ENCODE data around the gene TGFBR2.

Gene TGFBR2

DNA sequence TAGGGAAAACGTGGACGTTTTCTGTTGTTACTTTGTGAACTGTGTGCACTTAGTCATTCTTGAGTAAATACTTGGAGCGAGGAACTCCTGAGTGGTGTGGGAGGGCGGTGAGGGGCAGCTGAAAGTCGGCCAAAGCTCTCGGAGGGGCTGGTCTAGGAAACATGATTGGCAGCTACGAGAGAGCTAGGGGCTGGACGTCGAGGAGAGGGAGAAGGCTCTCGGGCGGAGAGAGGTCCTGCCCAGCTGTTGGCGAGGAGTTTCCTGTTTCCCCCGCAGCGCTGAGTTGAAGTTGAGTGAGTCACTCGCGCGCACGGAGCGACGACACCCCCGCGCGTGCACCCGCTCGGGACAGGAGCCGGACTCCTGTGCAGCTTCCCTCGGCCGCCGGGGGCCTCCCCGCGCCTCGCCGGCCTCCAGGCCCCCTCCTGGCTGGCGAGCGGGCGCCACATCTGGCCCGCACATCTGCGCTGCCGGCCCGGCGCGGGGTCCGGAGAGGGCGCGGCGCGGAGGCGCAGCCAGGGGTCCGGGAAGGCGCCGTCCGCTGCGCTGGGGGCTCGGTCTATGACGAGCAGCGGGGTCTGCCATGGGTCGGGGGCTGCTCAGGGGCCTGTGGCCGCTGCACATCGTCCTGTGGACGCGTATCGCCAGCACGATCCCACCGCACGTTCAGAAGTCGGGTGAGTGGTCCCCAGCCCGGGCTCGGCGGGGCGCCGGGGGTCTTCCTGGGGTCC is at the start of gene TGFBR2:
TGFBR2 (plus strand) TSS at position 301 of the 731 bp plus-strand sequence; CDS start at position 584, 283 bp downstream.
- peak; percentile 94 to 99 for DNase-seq

DNA sequence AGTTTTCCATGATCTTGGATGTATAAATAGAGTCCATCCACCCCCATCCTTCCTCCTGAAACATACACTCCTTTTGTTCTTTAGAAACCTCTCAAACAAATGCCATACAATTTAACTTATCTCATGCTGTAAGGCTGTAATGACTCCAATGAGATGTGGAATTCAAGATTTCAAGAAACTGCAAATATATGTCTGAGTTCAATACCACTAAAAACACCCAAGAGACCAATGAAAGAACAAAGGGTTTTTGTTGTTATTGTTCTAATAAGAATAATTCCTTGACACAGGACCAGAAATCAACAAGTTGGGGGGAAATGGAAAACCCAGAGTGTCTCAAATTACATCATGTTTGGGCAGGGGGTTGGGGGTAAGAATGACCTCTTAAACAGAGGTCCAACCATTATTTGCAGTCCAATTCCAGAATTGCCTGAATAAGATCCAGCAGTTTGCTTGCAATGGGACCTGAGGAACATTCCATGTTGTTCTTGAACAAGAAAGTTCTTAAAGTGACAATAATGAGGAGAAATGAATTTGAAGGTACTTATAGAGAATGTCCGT is 48.6 kb upstream of the TGFBR2 start:
- DNase-seq: no peak

DNA sequence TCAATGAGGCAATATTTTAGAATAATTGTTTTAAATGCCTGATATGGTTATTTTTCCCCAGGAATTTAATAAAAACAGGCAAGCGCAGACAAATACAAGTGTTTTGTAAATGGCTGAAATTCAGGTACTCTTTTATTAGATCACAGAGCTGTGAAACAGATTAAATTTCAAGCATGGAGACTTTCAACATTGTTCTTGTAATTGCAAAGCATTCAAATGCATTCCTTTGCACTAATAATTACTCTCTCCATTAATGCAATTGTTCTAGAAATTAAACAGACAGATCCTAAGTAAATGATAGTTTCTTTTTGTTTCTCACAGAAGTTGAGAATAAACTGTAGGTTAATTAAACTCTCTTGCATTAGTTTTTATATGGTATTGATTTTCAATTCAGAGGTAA is 42.4 kb upstream of the TGFBR2 start:
- DNase-seq: no peak

DNA sequence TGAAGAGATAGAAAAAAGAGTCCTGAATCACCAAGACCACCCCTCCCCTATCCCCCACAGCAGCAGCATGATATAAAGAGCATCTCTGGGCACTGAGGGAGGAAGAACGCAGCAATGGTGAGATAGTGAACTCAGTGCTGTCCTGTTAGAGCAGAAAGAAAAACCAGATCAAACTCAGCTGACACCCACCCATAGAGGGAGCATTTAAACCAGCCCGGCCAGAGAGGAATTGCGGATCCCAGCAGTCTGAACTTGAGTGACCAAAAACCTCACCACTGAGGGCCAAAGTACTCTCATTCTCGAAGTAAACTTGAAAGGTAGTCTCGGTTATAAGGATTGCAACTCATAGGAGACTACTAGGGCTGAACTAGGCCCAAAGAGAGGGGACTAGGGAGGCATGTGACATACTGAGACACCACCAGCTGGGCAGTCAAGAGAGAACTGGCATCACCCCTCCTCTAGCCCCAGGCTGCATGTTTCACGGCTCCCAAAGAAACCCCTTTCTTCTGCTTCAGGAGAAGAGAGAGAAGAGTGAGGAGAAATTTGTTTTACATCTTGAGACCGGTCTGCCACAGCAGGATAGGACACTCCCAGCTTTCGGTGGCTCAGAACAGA is 39.2 kb upstream of the TGFBR2 start:
- no peak for DNase-seq

DNA sequence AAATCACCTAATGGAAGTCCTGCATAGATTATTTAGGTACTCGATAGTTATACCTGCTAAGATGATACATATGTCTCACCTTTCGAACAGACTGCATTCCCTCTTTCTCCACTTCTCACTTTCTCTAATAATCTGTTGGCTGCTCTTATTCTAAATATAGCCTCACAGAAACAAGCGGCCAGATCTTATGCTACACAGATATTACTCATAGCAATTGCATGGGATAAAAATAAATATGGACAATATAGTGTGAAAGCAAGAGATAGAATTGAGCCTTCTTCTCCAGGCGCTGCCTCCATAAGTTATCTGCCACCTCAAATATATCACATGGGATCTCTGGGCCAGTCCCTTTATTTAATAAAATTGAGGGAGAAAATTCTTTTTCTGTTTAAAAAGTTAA is 29.5 kb upstream of the TGFBR2 start:
- no peak for DNase-seq

DNA sequence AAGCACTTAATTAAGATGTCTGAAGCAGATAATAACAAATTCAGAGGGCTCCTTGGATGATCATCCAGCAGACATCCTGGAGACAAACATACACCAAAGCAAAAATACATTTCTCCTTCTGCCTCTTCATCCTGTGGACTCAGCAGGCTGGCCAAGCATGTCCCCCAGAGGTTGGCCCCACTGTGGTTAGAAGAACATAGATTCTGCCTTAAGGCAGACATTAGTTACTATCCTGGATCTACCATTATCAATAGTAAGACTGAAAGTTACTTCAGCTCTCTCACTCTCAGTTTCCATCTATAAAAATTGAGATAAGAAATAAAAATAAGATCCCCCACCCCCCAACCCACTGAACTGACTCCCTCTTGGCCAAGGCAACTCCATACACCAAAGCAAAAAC is 28.6 kb upstream of the TGFBR2 start:
- no peak for DNase-seq

DNA sequence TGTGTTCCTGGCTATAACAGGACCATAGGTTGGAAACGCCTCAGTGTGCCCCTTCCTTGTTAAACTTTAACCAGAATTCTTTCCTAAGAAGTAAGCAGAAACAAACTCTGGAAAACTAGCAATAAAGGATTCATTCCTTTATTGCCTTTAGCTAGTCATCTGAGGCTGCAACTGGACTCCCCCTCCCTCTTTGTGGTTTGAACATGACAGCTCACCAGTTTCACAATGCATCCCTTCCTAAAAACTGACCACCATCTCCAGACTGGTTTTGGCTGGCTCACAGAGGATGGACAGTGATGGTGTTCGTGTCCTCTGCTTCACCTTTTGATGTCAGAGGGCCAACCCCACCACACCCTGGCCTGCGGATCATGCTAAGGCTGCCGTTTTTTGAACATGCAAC is 27.9 kb upstream of the TGFBR2 start:
- DNase-seq: peak; percentile 60 to 70

DNA sequence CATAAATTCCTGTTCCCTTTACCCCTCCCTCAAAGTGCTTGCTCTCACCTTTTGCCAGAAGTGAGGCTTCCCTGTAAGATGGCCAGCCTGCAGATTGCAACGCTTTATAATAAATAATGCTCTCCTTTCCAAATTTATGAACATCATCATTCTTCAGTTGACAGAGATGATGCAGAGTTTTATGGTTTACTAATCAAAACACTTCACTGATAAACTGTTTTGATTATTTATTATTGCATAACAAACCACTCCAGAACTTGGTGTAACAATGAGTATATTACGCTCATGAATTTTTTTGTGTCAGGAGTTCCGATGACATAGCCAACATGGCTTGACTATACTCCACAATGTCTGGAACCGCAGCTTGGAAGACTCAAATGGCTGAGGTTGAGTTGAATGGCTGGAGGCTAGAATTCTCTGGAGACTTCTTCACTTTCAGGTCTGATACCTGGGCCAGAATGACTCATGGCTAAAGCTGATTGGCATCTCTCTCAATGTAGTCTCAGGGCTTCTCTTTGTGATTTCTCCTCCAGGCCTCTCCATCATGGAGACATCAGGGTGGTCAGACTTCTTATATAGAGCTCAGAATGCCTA is 27.3 kb upstream of the TGFBR2 start:
- no peak for DNase-seq

DNA sequence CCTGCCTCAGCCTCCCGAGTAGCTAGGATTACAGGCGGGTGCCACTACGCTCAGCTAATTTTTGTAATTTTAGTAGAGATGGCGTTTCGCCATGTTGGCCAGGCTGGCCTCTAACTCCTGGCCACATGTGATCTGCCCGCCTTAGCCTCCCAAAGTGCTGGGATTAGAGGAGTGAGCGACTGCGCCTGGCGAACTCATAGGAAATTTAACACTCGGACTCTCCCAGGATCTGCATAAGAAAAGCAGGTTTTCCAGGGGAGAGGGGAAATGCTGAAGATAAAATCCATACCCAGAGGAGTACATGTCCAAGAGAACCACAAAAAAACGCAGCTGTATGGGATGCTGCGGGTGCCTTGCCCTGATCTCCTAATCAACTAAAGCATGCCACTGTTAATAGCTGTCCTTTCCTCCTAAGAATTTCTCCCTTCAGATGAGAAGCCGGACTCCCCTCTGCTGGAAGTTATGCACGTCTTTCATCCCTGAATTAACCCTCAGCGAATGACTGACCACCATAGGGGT is 25.3 kb upstream of the TGFBR2 start:
- no peak for DNase-seq

DNA sequence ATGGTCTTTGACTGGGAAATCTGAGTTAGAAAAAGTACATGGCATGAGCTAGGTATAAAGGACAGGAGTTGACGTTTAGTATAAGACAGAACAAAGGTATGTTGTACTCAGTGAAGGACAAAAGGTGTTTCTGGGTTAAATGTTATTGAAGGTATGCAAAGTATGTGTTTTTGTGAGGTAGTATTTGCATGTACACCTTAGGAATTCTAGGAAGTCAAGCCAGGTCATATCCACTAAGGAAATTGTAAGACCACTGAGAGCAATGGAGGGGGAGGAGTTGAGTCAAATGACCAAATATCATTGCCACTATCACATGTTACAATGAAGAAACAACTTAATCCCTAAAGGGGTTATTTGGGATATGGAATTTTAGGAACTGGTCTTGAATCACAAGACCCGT is 24.4 kb upstream of the TGFBR2 start:
- DNase-seq: no peak

DNA sequence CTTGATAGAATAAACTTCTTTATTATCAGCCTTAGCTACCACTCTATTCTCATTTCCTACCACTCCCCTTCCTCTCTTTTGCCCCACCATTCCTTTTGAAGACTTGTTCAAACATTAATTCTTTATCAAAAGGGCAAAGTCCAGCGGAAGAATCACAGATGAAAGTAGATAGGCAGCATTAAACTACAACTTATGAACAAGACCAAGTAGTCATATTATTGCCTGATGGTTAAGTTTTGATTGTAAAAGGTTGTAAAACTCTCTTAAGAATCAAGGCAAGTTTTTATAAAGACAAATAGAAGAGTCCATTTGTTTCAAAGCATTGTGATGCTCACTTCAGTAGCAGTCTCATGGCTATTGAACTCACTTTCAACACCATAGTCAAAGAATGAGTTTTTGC is 22.4 kb upstream of the TGFBR2 start:
- DNase-seq: no peak

DNA sequence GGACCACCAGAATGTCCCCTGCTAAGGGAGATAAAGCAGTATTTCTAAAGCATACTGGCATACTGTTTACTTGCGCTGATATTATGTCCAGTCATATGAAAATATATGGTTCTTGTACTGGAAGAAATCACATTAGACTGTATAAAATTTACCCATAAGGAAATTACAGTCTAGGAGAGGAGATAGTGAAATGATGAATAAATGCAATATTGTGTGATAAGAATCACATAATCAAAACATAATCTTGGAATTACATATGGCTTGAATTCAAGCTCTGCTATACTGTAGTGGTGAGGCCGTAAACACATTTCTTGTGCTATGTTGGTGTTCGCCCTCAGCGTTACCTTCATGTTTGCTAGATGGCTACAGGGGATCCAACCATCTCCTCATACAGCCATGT is 20.7 kb upstream of the TGFBR2 start:
- no peak for DNase-seq

DNA sequence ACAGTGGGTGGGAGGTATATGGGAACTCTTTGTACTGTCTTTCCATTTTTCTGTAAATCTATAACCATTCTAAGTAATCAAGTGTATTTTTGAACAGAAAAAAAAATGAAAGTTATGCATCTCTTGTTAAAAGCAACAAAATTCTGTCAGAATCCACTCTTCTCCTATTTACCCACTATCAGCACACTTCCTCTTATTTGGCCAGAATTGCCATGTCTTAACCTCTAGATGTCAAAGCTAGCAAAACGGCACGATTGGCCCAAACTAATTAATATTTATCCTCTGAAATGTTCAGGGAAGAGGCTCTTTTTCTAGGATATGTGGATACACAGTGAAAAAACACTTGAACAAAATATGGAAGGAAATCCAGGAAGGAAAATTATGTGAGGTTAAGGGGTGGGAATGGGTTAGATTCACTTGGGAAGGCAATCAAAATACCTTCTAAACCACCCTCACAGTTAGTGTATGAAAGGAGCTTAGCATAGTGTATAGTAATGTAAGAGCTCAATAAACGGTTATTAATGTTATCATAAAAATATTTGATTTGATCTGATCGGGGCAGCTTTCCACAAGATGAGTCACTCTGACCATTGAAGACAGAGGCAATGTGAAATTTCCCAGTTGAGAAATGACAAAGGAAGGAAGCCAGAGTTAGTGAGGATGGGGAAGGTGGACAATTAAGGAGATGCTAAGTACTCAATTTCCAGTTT is 20.1 kb upstream of the TGFBR2 start:
- peak in 1 of 2 donors; percentile 40 for DNase-seq

DNA sequence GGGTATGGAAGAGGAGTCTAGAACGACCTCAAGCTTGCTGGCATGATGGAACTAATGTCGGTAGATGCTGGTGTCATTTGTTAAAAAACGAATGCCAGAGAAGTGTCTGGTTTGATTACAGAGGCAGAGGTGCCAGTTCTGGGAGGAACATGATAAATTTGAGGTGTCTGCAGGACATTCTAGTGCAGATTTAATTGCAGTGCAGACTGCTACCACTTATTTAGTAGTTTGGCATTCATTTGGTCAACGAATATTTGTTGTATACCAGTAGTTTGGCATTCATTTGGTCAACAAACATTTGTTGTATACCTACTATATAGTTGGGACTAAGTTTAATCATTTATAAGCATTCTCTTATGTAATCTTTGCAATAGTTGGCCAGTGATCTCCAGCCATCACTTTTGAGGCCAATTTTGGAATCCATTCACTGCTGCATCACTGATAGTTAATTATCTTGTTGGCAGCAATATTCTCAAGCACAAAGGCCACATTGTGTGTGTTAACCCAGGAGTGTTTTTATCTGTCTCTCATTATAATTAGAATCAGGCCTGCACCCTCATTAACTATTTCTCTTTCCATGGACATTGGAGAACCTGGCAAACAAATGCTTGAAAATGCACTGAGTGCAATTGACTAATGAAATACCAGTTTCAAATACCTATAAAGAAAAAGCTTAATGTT is 19.5 kb upstream of the TGFBR2 start:
- no peak for DNase-seq

DNA sequence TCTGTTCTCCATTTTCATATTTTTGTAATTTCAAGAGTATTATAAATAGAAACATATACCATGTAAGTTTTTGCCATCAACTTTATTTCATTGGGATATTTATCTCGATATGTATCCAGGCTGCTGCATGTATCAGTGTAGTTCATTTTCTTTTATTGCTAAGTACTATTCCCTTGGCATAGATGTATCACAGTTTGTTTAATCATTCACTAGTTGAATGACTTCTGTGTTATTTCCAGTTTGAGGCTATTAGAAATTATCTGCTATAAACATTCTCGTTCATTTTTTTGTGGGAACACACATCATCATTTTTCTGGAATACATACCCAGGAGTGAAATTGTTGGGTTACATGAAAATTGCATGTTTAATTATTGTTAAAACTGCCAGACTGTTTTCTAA is 18.5 kb upstream of the TGFBR2 start:
- DNase-seq: no peak

DNA sequence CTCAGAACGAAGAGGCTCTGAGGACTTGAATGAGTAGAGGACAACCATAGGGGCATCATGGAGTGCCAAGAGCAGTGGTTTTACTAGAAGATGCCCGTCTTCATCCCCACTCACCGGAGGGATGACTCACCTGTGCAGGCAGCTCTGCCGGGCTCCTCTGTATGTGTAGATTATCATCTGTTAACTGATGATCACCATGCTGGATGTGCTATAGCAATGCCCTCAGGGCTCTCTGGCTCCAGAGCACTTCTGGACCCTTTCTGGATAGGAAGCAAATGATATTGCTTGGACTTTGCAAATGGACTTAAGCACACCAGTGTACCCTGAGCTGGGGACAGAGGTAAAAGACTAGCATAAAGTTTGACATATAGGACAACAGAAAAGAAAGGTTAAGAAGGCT is 10.2 kb upstream of the TGFBR2 start:
- no peak for DNase-seq

DNA sequence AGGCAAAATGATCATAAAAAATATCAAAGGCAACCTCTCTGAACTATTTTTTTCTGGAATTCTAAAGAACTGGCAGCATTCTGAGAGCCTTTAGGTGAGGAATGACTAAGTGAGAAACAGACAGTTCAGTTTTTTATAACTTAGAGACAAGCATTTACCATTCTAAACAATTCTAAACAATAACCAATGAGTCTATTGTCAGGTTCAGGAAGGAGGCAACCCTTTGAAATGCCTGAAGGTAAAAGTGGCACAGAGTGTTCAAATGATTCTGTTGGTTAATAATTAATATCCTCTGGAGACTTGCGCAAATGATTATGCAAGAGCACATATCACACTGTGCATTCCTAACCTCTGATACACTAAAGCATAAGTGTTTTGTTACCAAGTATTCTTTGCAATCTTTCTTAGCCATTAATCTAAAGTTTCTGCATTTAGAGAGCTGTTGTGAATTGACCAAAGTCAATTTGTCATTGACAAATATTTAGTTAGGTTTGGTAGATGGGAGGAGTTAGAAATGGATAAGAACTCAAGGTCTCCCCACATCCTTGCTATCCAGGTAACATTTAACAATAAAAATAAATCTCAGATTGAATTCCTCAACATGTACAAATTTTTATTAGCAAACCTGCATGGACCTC is 9.2 kb upstream of the TGFBR2 start:
- peak; percentile 51 to 54 for DNase-seq

DNA sequence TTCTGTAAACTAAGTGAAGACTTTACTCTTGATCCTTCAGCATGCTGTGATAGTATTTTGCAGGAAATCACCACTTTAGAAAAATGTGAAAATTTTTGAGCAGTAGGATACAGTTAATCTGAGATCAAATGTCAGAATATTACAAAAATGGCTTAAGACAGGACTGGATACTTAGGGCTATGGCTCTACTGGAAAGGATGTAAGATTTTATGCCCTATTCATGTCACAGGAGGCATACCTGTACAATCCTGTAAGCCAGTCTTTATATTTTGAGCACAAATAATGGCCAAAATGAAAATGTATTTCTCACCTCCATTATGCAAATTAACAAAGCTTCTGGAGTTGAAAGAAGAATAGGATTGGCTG is 8.6 kb upstream of the TGFBR2 start:
- no peak for DNase-seq

DNA sequence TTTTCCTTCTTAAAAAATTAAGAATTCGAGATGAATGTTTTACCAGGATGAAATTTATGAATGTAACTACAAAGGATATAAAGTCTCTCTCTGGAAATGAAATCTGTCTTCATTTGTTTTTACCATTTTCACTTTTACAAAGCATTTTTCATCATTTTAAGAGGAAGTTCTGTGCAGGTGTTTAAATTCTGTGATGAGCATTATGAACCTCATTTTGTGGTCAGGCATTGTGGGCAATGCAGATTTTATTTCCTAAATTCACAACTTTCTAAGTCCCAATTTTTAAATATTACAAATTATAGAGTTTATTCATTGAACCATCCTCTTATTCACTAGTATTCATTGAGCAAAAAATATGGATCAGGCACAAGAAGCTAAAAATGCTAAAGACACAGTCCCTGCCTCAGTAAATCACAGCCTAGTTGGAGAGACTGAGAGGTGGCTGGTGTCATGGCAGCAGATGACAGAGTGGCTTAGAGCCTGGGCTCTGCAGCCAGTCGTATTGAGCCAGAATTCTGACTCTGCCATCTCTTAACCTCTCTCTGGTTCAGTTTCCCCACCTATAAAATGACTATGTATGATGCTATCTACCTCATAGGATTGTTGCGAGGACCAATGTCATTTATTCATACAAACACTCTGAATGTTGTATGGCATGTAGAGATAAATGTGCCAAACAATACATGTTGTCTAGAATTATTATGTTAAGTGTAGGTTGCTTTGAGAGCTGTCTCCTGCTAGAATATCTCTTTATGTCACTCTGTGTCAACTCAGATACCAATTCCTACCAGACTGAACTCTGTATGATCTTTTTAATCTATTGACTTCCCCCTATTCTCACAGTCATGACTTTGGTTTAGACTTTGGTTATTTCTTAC is 7.5 kb upstream of the TGFBR2 start:
- DNase-seq: no peak

DNA sequence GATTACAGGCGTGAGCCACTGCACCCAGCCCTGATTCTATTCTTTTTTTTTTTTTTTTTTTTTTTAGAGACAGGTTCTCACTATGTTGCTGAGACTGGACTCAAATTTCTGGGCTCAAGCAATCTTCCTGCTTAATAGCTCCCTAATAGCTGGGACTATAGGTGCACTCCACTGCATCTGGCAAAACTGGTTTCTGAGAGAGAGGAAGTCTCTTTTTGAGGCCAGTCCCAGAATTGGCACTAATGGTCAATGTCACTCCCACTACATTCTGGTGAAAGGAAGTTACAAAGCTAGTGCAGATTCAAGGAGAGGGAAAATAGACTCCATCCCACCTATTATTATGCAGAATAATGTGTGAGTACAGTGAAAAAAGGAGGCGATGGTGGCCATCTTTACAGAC is 5.8 kb upstream of the TGFBR2 start:
- peak in 1 of 2 donors; percentile 34 for DNase-seq

DNA sequence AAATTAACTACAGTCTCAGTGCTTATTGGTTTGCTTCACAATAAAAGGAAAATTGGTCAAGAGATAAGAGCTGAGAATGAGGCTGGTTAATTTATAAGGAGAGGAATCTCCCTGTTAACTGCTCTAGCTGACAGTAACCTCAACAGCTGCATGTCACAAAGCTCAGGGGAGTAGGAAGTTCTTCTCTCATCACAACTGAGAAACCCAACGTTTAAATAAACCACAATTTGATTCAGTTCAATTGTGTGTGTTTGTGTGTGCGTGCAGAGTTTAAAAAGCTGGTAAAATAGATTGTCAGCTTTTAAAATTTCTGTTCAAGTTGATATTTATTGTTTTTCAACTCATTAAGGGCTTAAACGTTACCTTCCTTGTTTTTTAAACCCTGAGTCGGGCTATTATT is 3.5 kb upstream of the TGFBR2 start:
- DNase-seq: peak in 1 of 2 donors; percentile 29
